H1 (cell line): ENCODE data around the gene HIVEP3. TPM values are rescaled to one million over a fixed set of nuclear protein-coding genes. Genes with fewer than 3 reads are reported as not detected.

Source experiments
- CTCF ChIA-PET: fragments of 300-600 bp; sonication (Branson Sonifier 250); formaldehyde crosslinking; loops from one replicate; lab custom pipeline; 2021; ENCODE audit not compliant: partially characterized antibody; lab: Charles Lee
- POLR2A ChIA-PET: fragments of 300-600 bp; sonication (Branson Sonifier 250); formaldehyde crosslinking; loops from one replicate; lab custom pipeline; 2021; ENCODE audit warnings: inconsistent platforms; ENCODE audit not compliant: partially characterized antibody; lab: Charles Lee
- DNase-seq, 2 experiments: peaks; one replicate each; pipeline versions ENCODE4 v3.0.0 to v3.0.0-alpha.2; 2010 to 2022; ENCODE audit warnings: low spot score in 2 of 2, low read depth in 1 of 2, mixed read lengths in 1 of 2
- FAIRE-seq: peaks from 2 replicates; lab custom pipeline; 2011; peaks lifted over from hg19 to GRCh38; lab: Jason Lieb, UNC
- H2AFZ ChIP-seq: 2 replicates; pipeline ENCODE4 v1.8.1; 2012; ENCODE audit warnings: low read length, inconsistent platforms
- H2AK5ac ChIP-seq: 2 replicates; pipeline ENCODE4 v1.6.1; 2013; ENCODE audit warnings: low read depth, low read length
- H2BK120ac ChIP-seq: replicated peaks from 2 replicates; pipeline ENCODE3; 2013; ENCODE audit warnings: low read depth, low read length, inconsistent platforms
- H2BK12ac ChIP-seq: 2 replicates; pipeline ENCODE4 v1.6.1; 2013; ENCODE audit warnings: low read depth, low read length
- H2BK15ac ChIP-seq: 2 replicates; pipeline ENCODE4 v1.6.1; 2013; ENCODE audit warnings: low read length
- H2BK20ac ChIP-seq: 2 replicates; pipeline ENCODE4 v1.6.1; 2013; ENCODE audit warnings: low read length
- H2BK5ac ChIP-seq: 2 replicates; pipeline ENCODE4 v1.6.1; 2013; ENCODE audit warnings: low read depth, low read length
- H3K14ac ChIP-seq: 2 replicates; pipeline ENCODE4 v1.6.1; 2013; ENCODE audit warnings: inconsistent platforms; ENCODE audit not compliant: insufficient read length
- H3K18ac ChIP-seq: 2 replicates; pipeline ENCODE4 v1.6.1; 2013; ENCODE audit warnings: low read length; ENCODE audit errors: extremely low read depth
- H3K23ac ChIP-seq: 2 replicates; pipeline ENCODE4 v1.6.1; 2013; ENCODE audit warnings: inconsistent platforms; ENCODE audit not compliant: insufficient read length
- H3K23me2 ChIP-seq: 2 replicates; pipeline ENCODE4 v1.6.1; 2013; ENCODE audit warnings: low read depth, low read length
- H3K27ac ChIP-seq: 2 replicates; pipeline ENCODE4 v1.6.1; 2011; ENCODE audit warnings: low read depth, low read length, inconsistent platforms
- H3K27me3 ChIP-seq, 4 experiments: replicated peaks in 1 of 4; 1 replicate in 1 of 4; 2 replicates in 3 of 4; pipeline versions ENCODE4 v1.6.1 to v1.8.1; 2011 to 2013; ENCODE audit warnings: low read length in 3 of 4, mild to moderate bottlenecking in 3 of 4, inconsistent platforms in 2 of 4, mixed read lengths in 2 of 4, moderate library complexity in 1 of 4; ENCODE audit not compliant: control insufficient read depth in 3 of 4, insufficient read depth in 3 of 4; ENCODE audit errors: extremely low read depth in 1 of 4
- H3K36me3 ChIP-seq, 4 experiments: 2 replicates each; pipeline versions ENCODE4 v1.6.1 to v1.8.1; 2011 to 2013; ENCODE audit warnings: mild to moderate bottlenecking in 4 of 4, low read length in 3 of 4, moderate library complexity in 2 of 4, control low read depth in 1 of 4, inconsistent platforms in 1 of 4; ENCODE audit not compliant: insufficient read depth in 4 of 4, control insufficient read depth in 2 of 4
- H3K4ac ChIP-seq: replicated peaks from 2 replicates; pipeline ENCODE3; 2013; ENCODE audit warnings: low read length, low read depth, mixed read lengths, inconsistent platforms; ENCODE audit not compliant: insufficient read length
- H3K4me1 ChIP-seq, 4 experiments: replicated peaks in 1 of 4; 1 replicate in 1 of 4; 2 replicates in 3 of 4; pipeline versions ENCODE4 v1.6.1 to v1.8.1; 2011 to 2013; ENCODE audit warnings: low read length in 3 of 4, inconsistent platforms in 2 of 4, mixed read lengths in 1 of 4; ENCODE audit not compliant: insufficient read depth in 4 of 4, control insufficient read depth in 3 of 4
- H3K4me2 ChIP-seq, 2 experiments: 2 replicates each; pipeline versions ENCODE4 v1.6.1 to v1.8.1; 2011 to 2013; ENCODE audit warnings: low read depth in 2 of 2, low read length in 2 of 2, control low read depth in 1 of 2, inconsistent platforms in 1 of 2, mild to moderate bottlenecking in 1 of 2; ENCODE audit not compliant: insufficient read depth in 1 of 2
- H3K4me3 ChIP-seq, 4 experiments: fragments of 200-600, 300-600 bp in 1 of 4; sonication (generic), shearing (Covaris generic), sonication (Bioruptor Twin) in 1 of 4; 2 replicates each; pipeline versions ENCODE4 v1.5.1 to v1.8.1; 2011 to 2016; ENCODE audit warnings: low read length in 4 of 4, low read depth in 3 of 4, control low read depth in 2 of 4, inconsistent platforms in 2 of 4, mild to moderate bottlenecking in 2 of 4, mixed read lengths in 1 of 4, moderate library complexity in 1 of 4; ENCODE audit not compliant: insufficient read depth in 2 of 4; ENCODE audit errors: extremely low read depth in 1 of 4
- H3K56ac ChIP-seq: replicated peaks from 2 replicates; pipeline ENCODE3; 2013; ENCODE audit warnings: low read depth, mild to moderate bottlenecking, mixed read lengths, low read length, inconsistent platforms; ENCODE audit not compliant: insufficient read length
- H3K79me1 ChIP-seq: 2 replicates; pipeline ENCODE4 v1.6.1; 2013; ENCODE audit warnings: low read depth, low read length, control low read depth
- H3K79me2 ChIP-seq, 2 experiments: 2 replicates each; pipeline versions ENCODE4 v1.6.1 to v1.8.1; 2012 to 2013; ENCODE audit warnings: low read length in 2 of 2, mild to moderate bottlenecking in 2 of 2, inconsistent platforms in 1 of 2; ENCODE audit not compliant: insufficient read depth in 2 of 2, control insufficient read depth in 1 of 2
- H3K9ac ChIP-seq, 4 experiments: replicated peaks in 1 of 4; 1 replicate in 1 of 4; 2 replicates in 3 of 4; pipeline versions ENCODE4 v1.6.1 to v1.8.1; 2011 to 2013; ENCODE audit warnings: low read depth in 3 of 4, low read length in 3 of 4, control low read depth in 2 of 4, mild to moderate bottlenecking in 2 of 4, moderate library complexity in 2 of 4, inconsistent platforms in 1 of 4; ENCODE audit errors: extremely low read depth in 1 of 4
- H3K9me3 ChIP-seq, 2 experiments: 2 replicates each; pipeline versions ENCODE4 v1.6.1 to v1.8.1; 2012 to 2013; ENCODE audit warnings: mild to moderate bottlenecking in 2 of 2, moderate library complexity in 2 of 2, control low read depth in 1 of 2, inconsistent platforms in 1 of 2, low read depth in 1 of 2, low read length in 1 of 2, mixed read lengths in 1 of 2; ENCODE audit not compliant: insufficient read depth in 2 of 2
- H4K20me1 ChIP-seq, 2 experiments: replicated peaks in 1 of 2; 2 replicates each; pipeline versions ENCODE3 to v1.8.1; 2011 to 2013; ENCODE audit warnings: inconsistent platforms in 2 of 2, low read length in 2 of 2, mild to moderate bottlenecking in 1 of 2; ENCODE audit not compliant: insufficient read depth in 2 of 2, control insufficient read depth in 1 of 2
- H4K5ac ChIP-seq: 2 replicates; pipeline ENCODE4 v1.6.1; 2013; ENCODE audit warnings: low read length, low read depth, mixed read lengths, inconsistent platforms; ENCODE audit not compliant: insufficient read length
- H4K8ac ChIP-seq: 2 replicates; pipeline ENCODE4 v1.8.0; 2013; ENCODE audit warnings: mild to moderate bottlenecking, moderate library complexity, low read length, inconsistent platforms; ENCODE audit not compliant: insufficient read depth; ENCODE audit errors: extremely low read depth
- H4K91ac ChIP-seq: replicated peaks from 2 replicates; pipeline ENCODE3; 2013; ENCODE audit warnings: low read length, mixed read lengths, inconsistent platforms; ENCODE audit not compliant: insufficient read length
- KDM1A ChIP-seq: fragments of 200-600, 300-600 bp; sonication (generic); IDR thresholded peaks from 2 replicates; pipeline ENCODE4 v1.7.1; 2016; ENCODE audit warnings: mild to moderate bottlenecking, low read length, borderline replicate concordance
- WGBS, 2 experiments: shearing (Covaris generic) in 1 of 2; methylation state at CpG; one replicate each; pipeline versions ENCODE4 v1.1.6 to v1.1.7; 2013 to 2015; ENCODE audit warnings: low lambda C conversion rate in 2 of 2, mixed read lengths in 2 of 2, inconsistent platforms in 1 of 2, low coverage in 1 of 2, missing lambda C conversion rate in 1 of 2; ENCODE audit not compliant: insufficient replicate concordance in 2 of 2, insufficient coverage in 1 of 2, insufficient read length in 1 of 2; ENCODE audit errors: extremely low coverage in 1 of 2, missing lambda C conversion rate in 1 of 2; 5-methylcytosine and 5-hydroxymethylcytosine counted together
- polyA plus RNA-seq, 7 experiments: library from polyadenylated mRNA; depleted of rRNA in 3 of 7; stranded (reverse) in 5 of 7; unstranded in 2 of 7; fragments of >200 nt in 5 of 7; fragments of 200-250 nt in 2 of 7; gene quantifications; 1 replicate in 5 of 7; 2 replicates in 1 of 7; 4 replicates in 1 of 7; pipeline versions ENCODE4 v1.2.1 to v1.2.3, GENCODE V29; 2011 to 2013; ENCODE audit warnings: missing spikeins in 2 of 7, mixed read lengths in 2 of 7
- total RNA-seq: library from RNA; stranded (reverse); fragmentation: NEBNext Ultra II Directional; extraction: Animal tissue kit (Norgen Biotek cat#: 25700); gene quantifications from 2 replicates; pipeline ENCODE4 v1.2.1, GENCODE V29; 2021

HIVEP3 gene
- total and polyA plus RNA-seq, 2 of the 8 experiments (the other 6 are each of a cell fraction or from before 2014, with no cell fraction given), result 0.24 to 0.69 TPM

DNA sequence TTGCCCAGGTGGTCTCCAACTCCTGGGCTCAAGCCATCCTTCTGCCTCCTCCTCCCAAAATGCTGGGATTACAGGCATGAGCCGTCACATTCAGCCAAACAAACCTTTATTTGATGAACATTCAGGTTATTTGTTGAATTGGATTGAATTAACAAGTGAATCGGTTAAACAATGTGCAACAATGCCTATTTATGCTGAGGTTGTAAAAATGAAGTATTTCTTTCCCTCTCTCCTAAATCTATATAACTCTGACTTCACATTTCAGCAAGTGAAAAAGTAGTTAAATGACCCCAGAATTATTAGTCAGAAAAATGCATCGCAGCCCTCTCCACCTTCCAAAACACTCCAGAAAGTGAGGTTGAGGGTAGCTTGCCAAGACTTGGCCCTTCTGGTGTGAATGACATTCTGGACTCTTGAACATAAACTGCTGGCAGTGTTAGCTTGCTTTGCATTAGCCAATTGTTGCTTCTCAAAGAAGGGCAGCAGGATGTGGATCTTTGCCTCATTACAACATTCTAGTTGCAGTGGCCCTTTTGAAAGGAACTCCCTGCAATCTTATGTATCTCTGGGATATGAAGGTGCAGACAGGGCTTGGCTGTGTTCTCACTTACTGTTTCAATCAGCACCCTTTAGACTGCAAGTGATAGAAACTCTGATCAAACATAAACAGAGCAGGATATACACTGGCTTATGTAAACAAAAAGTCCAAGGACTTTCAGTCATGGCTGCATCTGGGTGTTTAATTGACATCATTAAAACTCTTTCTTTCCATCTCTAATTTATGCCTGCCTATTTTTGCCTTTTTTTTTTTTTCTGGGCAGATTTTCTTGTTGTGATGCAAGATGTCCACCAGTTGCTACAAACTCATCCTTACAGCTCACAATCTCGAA lies 456.7 kb downstream of the HIVEP3 start:
- no peaks in the 10 kb centered on the region for H4K20me1 ChIP-seq
- H4K91ac ChIP-seq, result no peak overlapping the region
- H3K18ac ChIP-seq, result no peak overlapping the region
- H3K4ac ChIP-seq, result no peak overlapping the region
- no peak overlapping the region for H2BK12ac ChIP-seq
- no peak overlapping the region for H3K4me2 ChIP-seq
- TF ChIP-seq KDM1A, result no peak
- TF ChIP-seq, all 59 proteins: peak for 0
- 73% methylated on average over 4 of the region's 4 CpGs; no CpG with 5 or more reads in 1 of the 2 experiments for WGBS, 2 experiments
- no peak for DNase-seq
- ChIA-PET CTCF (interaction anchor here (0.9 to 4.4 kb wide), 13 partner anchors 9 to 179 kb away, joined by 3 to 21 read pairs (median 5); no protein-coding TSS in a partner anchor), POLR2A (no interaction called here)
- no peak overlapping the region for H3K23ac ChIP-seq
- no peak overlapping the region for H2BK5ac ChIP-seq
- H3K4me3 ChIP-seq, result no peak overlapping the region
- no peak overlapping the region for H2BK20ac ChIP-seq
- no peak overlapping the region for H2AK5ac ChIP-seq
- H3K79me2 ChIP-seq, result no peaks in the 10 kb centered on the region
- no peaks in the 10 kb centered on the region for H3K79me1 ChIP-seq
- peak; percentile 32 for FAIRE-seq
- H3K14ac ChIP-seq, result no peak overlapping the region
- no peak overlapping the region for H2BK15ac ChIP-seq
- H2AFZ ChIP-seq, result no peak overlapping the region
- H3K27me3 ChIP-seq, result no peaks in the 10 kb centered on the region
- no peak overlapping the region for H4K8ac ChIP-seq
- no peaks in the 10 kb centered on the region for H3K36me3 ChIP-seq
- H3K9me3 ChIP-seq, result no peaks in the 10 kb centered on the region
- no peaks in the 10 kb centered on the region for H3K23me2 ChIP-seq
- no peak overlapping the region for H3K56ac ChIP-seq
- no peak overlapping the region for H3K27ac ChIP-seq
- H4K5ac ChIP-seq, result no peak overlapping the region
- no peak overlapping the region for H3K9ac ChIP-seq
- H2BK120ac ChIP-seq, result no peak overlapping the region
- H3K4me1 ChIP-seq, result no peaks in the 10 kb centered on the region
